ENCODE data around the gene RNF214. TPM values are rescaled to one million over a fixed set of nuclear protein-coding genes. Genes with fewer than 3 reads are reported as not detected.

The RNF214 gene
- total and polyA plus RNA-seq, 2 donors (not counting 1 experiment from before 2014, with no cell fraction given): 12.1 to 13.4 TPM

- no peak overlapping the region for H3K4me2 ChIP-seq (ENCODE audit: extremely low read depth, insufficient read depth, low read length)
- H3K79me2 ChIP-seq (ENCODE audit: control insufficient read depth, insufficient read depth, low read length): no peaks in the 10 kb centered on the region
- H4K20me1 ChIP-seq (ENCODE audit: control insufficient read depth, extremely low read depth, insufficient read depth, low read length): no peaks in the 10 kb centered on the region
- no peak overlapping the region for H3K4me3 ChIP-seq (replicated peaks in 1 of 4; ENCODE audit: control extremely low read depth in 1 of 4, insufficient read depth in 1 of 4, low read depth in 3 of 4, low read length in 4 of 4)
- no peak for TF ChIP-seq CTCF (conservative IDR thresholded peaks at IDR 0.05 in 1 of 2, IDR thresholded peaks at IDR 0.05 in 1 of 2; ENCODE audit: low read depth in 1 of 2, low read length in 2 of 2)
- no peak for TF ChIP-seq EZH2 (IDR thresholded peaks at IDR 0.05; ENCODE audit: low read length, missing control alignments)
- H3K27ac ChIP-seq (ENCODE audit: insufficient read depth, low read length): no peak overlapping the region
- peaks cover 14% of the 10 kb centered on the region for H3K36me3 ChIP-seq (ENCODE audit: control insufficient read depth, insufficient read depth, low read length)
- no peaks in the 10 kb centered on the region for H3K9me3 ChIP-seq (ENCODE audit: control insufficient read depth, insufficient read depth, low read depth, low read length)
- H3K27me3 ChIP-seq (ENCODE audit: control insufficient read depth, insufficient read depth, low read length): no peaks in the 10 kb centered on the region
- H3K4me1 ChIP-seq (ENCODE audit: control insufficient read depth, extremely low read depth, insufficient read depth, low read length): peaks cover 14% of the 10 kb centered on the region
- no peak overlapping the region for H3K9ac ChIP-seq (ENCODE audit: insufficient read depth, low read length)
- no peak for DNase-seq (ENCODE audit: low read depth in 2 of 2)
- H2AFZ ChIP-seq (ENCODE audit: low read length): no peak overlapping the region
Measured at GRCh38 chr11:117223741-117224689, 8.5 kb upstream of the RNF214 start.

- no peak for DNase-seq (ENCODE audit: low read depth in 2 of 2)
- no peaks in the 10 kb centered on the region for H4K20me1 ChIP-seq (ENCODE audit: control insufficient read depth, extremely low read depth, insufficient read depth, low read length)
Measured at GRCh38 chr11:117225553-117226170, 6.8 kb upstream of the RNF214 start.

GRCh38 chr11:117226388-117227385, 5.8 kb upstream of the RNF214 start:
- no peak overlapping the region for H3K9ac ChIP-seq (ENCODE audit: insufficient read depth, low read length)
- no peaks in the 10 kb centered on the region for H3K9me3 ChIP-seq (ENCODE audit: control insufficient read depth, insufficient read depth, low read depth, low read length)
- TF ChIP-seq CTCF (conservative IDR thresholded peaks at IDR 0.05 in 1 of 2, IDR thresholded peaks at IDR 0.05 in 1 of 2; ENCODE audit: low read depth in 1 of 2, low read length in 2 of 2): peak; percentile 78 to 81
- TF ChIP-seq EZH2 (IDR thresholded peaks at IDR 0.05; ENCODE audit: low read length, missing control alignments): no peak
- peak; percentile 64 to 82 for DNase-seq (ENCODE audit: low read depth in 2 of 2)
- no peak overlapping the region for H3K27ac ChIP-seq (ENCODE audit: insufficient read depth, low read length)
- H4K20me1 ChIP-seq (ENCODE audit: control insufficient read depth, extremely low read depth, insufficient read depth, low read length): no peaks in the 10 kb centered on the region
- H2AFZ ChIP-seq (ENCODE audit: low read length): no peak overlapping the region
- H3K4me3 ChIP-seq (replicated peaks in 1 of 4; ENCODE audit: control extremely low read depth in 1 of 4, insufficient read depth in 1 of 4, low read depth in 3 of 4, low read length in 4 of 4): no peak overlapping the region
- no peak overlapping the region for H3K4me2 ChIP-seq (ENCODE audit: extremely low read depth, insufficient read depth, low read length)
- peaks cover 20% of the 10 kb centered on the region for H3K36me3 ChIP-seq (ENCODE audit: control insufficient read depth, insufficient read depth, low read length)
- H3K79me2 ChIP-seq (ENCODE audit: control insufficient read depth, insufficient read depth, low read length): peaks cover 25% of the 10 kb centered on the region
- no peaks in the 10 kb centered on the region for H3K27me3 ChIP-seq (ENCODE audit: control insufficient read depth, insufficient read depth, low read length)
- peaks cover 5% of the 10 kb centered on the region for H3K4me1 ChIP-seq (ENCODE audit: control insufficient read depth, extremely low read depth, insufficient read depth, low read length)

More at GRCh38 chr11:117225553-117226170, 6.8 kb upstream of the RNF214 start:
- Histone ChIP-seq H3K9me3 (ENCODE audit: control insufficient read depth, insufficient read depth, low read depth, low read length) (no peaks in the 10 kb centered on the region), H3K27me3 (ENCODE audit: control insufficient read depth, insufficient read depth, low read length) (no peaks in the 10 kb centered on the region), H3K4me3 (replicated peaks in 1 of 4; ENCODE audit: control extremely low read depth in 1 of 4, insufficient read depth in 1 of 4, low read depth in 3 of 4, low read length in 4 of 4) (no peak overlapping the region), H2AFZ (ENCODE audit: low read length) (no peak overlapping the region), H3K36me3 (ENCODE audit: control insufficient read depth, insufficient read depth, low read length) (peaks cover 20% of the 10 kb centered on the region), H3K9ac (ENCODE audit: insufficient read depth, low read length) (no peak overlapping the region), H3K27ac (ENCODE audit: insufficient read depth, low read length) (no peak overlapping the region), H3K4me1 (ENCODE audit: control insufficient read depth, extremely low read depth, insufficient read depth, low read length) (peaks cover 11% of the 10 kb centered on the region), H3K79me2 (ENCODE audit: control insufficient read depth, insufficient read depth, low read length) (peaks cover 15% of the 10 kb centered on the region), H3K4me2 (ENCODE audit: extremely low read depth, insufficient read depth, low read length) (no peak overlapping the region)
- TF ChIP-seq EZH2 (IDR thresholded peaks at IDR 0.05; ENCODE audit: low read length, missing control alignments): no peak
